Activated naive CD4-positive, alpha-beta T cell treated with anti-CD3 and anti-CD28 coated beads for 36 hours (primary cell): ENCODE data around the gene WDR81. TPM values are rescaled to one million over a fixed set of nuclear protein-coding genes. Genes with fewer than 3 reads are reported as not detected.
"Not testable (repeated sequence)": the region's sequence is repeated elsewhere in the genome, so short reads cannot be mapped to it uniquely, and the experiment has no call there.

Experiments
- CTCF ChIA-PET: fragments of 350-600 bp; sonication (Branson Sonifier 250); formaldehyde crosslinking; loops from one replicate; lab custom pipeline; 2021; ENCODE audit warnings: antibody characterized with exemption; lab: Charles Lee
- DNase-seq: peaks from one replicate; pipeline ENCODE4 v3.0.0-alpha.2; 2020
- H3K27ac Mint-ChIP-seq: one replicate; pipeline ENCODE4 v1.8.0; 2021; ENCODE audit warnings: mild to moderate bottlenecking, mixed read lengths
- H3K27me3 Mint-ChIP-seq: one replicate; pipeline ENCODE4 v1.8.0; 2021; ENCODE audit warnings: low read depth, mixed read lengths
- H3K36me3 Mint-ChIP-seq: one replicate; pipeline ENCODE4 v1.8.0; 2021; ENCODE audit warnings: low read depth, mixed read lengths
- H3K4me1 Mint-ChIP-seq: one replicate; pipeline ENCODE4 v1.8.0; 2021; ENCODE audit warnings: low read depth, mixed read lengths
- H3K4me3 Mint-ChIP-seq: one replicate; pipeline ENCODE4 v1.8.0; 2021; ENCODE audit warnings: mild to moderate bottlenecking, moderate library complexity, mixed read lengths
- H3K9me3 Mint-ChIP-seq: one replicate; pipeline ENCODE4 v1.8.0; 2021; ENCODE audit warnings: mixed read lengths
- intact Hi-C: fragments of 100-400 bp; cut with micrococcal nuclease; formaldehyde crosslinking; loops from one replicate; pipeline ENCODE4 v1.15.1; 2023
- total RNA-seq, 2 experiments: library from RNA; stranded (reverse); gene quantifications; one replicate each; pipeline ENCODE4 v1.2.3, GENCODE V29; 2021

The WDR81 gene
- total RNA-seq, 2 experiments from 2014 or later: 2.9 to 3.7 TPM

DNA sequence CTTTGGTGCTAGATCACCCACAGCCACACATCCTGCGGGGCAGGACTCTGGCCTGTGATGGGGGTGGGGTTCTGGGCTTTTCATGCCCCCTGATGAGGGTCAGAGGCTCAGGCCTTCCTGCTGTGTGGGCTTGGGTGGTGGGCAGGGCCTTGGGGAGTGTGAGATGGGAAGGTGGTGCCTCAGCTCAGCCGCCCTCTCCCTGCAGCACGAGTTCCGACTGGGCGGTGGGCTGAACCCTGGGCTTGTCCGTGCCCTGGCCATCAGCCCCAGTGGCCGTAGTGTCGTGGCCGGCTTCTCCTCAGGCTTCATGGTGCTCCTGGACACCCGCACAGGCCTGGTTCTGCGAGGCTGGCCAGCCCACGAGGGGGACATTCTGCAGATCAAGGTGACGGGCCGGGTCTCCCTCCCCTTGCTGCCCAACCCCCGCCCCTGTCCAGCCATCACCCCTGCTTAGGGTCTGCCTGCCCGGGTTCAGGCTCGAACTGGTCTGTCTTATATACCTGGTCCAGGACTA lies 11.4 kb downstream of the WDR81 start:
- intact Hi-C loops: no loop called here
- Mint-ChIP-seq H3K36me3 (peaks cover 2% of the 10 kb centered on the region), H3K27ac (no peak overlapping the region), H3K27me3 (no peaks in the 10 kb centered on the region), H3K4me1 (peaks cover 13% of the 10 kb centered on the region), H3K9me3 (no peaks in the 10 kb centered on the region), H3K4me3 (no peak overlapping the region)
- no peak for DNase-seq
- CTCF ChIA-PET: interaction anchor here (1.2 kb wide), 1 partner anchor 14 kb away, joined by 3 read pairs; no protein-coding TSS in a partner anchor

GRCh38 chr17:1736348-1737281 lies 12.1 kb downstream of the WDR81 start:
- Mint-ChIP-seq H3K36me3 (peaks cover 2% of the 10 kb centered on the region), H3K4me1 (peaks cover 13% of the 10 kb centered on the region), H3K27ac (peak overlapping the region; percentile 30), H3K27me3 (no peaks in the 10 kb centered on the region), H3K9me3 (no peaks in the 10 kb centered on the region), H3K4me3 (no peak overlapping the region)
- CTCF ChIA-PET: interaction anchor here (1.2 kb wide), 1 partner anchor 15 kb away, joined by 3 read pairs; no protein-coding TSS in a partner anchor
- peak; percentile 83 for DNase-seq
- intact Hi-C loops: no loop called here

- CTCF ChIA-PET: no interaction called here
- no peak overlapping the region for H3K4me3 Mint-ChIP-seq
- intact Hi-C loops: no loop called here
- no peaks in the 10 kb centered on the region for H3K27me3 Mint-ChIP-seq
- H3K9me3 Mint-ChIP-seq: no peaks in the 10 kb centered on the region
- H3K4me1 Mint-ChIP-seq: peaks cover 13% of the 10 kb centered on the region
- peaks cover 2% of the 10 kb centered on the region for H3K36me3 Mint-ChIP-seq
- H3K27ac Mint-ChIP-seq: no peak overlapping the region
- DNase-seq: no peak
Observed at GRCh38 chr17:1737531-1738291, 13.2 kb downstream of the WDR81 start.

- H3K4me3 Mint-ChIP-seq, H3K4me1 Mint-ChIP-seq, H3K36me3 Mint-ChIP-seq, H3K27ac Mint-ChIP-seq, H3K27me3 Mint-ChIP-seq, DNase-seq, intact Hi-C loops, CTCF ChIA-PET, H3K9me3 Mint-ChIP-seq: not testable (repeated sequence)
Observed at GRCh38 chr17:1741899-1742298, 17.4 kb downstream of the WDR81 start.

GRCh38 chr17:1742371-1743087 lies 18.0 kb downstream of the WDR81 start, which contains the start of gene SERPINF2:
Gene SERPINF2, plus strand, starts transcription at chr17:1742871. Its CDS starts 2,125 bp downstream, at chr17:1744996.
- H3K27me3 Mint-ChIP-seq: no peaks in the 10 kb centered on the region
- no peaks in the 10 kb centered on the region for H3K36me3 Mint-ChIP-seq
- H3K4me3 Mint-ChIP-seq: no peak within 1 kb of the TSS
- no peaks in the 10 kb centered on the region for H3K9me3 Mint-ChIP-seq
- CTCF ChIA-PET: no interaction called here
- intact Hi-C loops: no loop called here
- DNase-seq: no peak
- H3K27ac Mint-ChIP-seq: no peak within 1 kb of the TSS
- no peaks in the 10 kb centered on the region for H3K4me1 Mint-ChIP-seq

- intact Hi-C loops: no loop called here
- no peak for DNase-seq
- CTCF ChIA-PET: no interaction called here
- Mint-ChIP-seq H3K9me3 (no peaks in the 10 kb centered on the region), H3K27ac (no peak overlapping the region), H3K4me3 (no peak overlapping the region), H3K4me1 (no peaks in the 10 kb centered on the region), H3K27me3 (no peaks in the 10 kb centered on the region), H3K36me3 (no peaks in the 10 kb centered on the region)
Observed at GRCh38 chr17:1743088-1743439, 18.6 kb downstream of the WDR81 start.

DNA sequence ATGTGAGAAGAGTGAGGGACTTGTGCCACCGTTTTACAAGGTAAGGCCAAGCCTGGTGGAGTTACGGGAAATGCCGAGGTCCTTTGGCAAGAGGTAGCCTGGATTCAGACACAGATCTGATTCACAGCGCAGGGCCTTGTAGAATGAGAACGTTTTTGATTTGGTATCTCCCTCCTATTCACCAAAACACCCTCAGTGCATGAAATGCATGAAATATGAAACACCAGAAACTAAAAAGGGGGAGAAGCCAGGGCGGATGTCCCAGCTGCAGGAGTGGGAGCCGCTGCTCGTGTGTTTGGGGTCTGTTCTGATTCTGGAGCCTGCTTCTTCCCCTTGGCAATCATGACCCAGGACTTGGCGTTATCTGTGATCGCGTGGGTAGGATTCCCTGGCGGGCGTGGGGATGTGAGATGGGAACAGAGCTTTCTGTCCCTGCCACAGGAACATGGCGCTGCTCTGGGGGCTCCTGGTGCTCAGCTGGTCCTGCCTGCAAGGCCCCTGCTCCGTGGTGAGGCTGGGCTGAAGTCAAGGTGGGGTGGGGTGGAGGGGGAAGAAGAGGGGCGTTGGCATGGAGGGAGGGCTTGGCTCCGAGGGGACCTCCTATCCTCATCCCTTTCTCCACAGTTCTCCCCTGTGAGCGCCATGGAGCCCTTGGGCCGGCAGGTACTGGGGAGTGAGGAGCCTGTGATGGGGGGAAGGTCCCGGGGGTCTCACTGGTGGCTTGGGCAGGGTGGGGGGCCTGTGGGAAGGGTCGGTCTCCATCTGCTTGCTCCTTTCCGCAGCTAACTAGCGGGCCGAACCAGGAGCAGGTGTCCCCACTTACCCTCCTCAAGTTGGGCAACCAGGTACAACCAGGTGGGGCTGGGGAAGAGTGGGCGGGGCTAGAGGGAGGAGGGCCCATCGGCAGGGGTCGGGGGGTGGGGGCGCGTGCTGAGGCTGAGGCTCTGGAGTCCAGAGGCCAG lies 20.3 kb downstream of the WDR81 start:
- H3K27ac Mint-ChIP-seq: no peak overlapping the region
- intact Hi-C loops: no loop called here
- no peaks in the 10 kb centered on the region for H3K27me3 Mint-ChIP-seq
- no peak for DNase-seq
- H3K4me1 Mint-ChIP-seq: no peaks in the 10 kb centered on the region
- no peaks in the 10 kb centered on the region for H3K36me3 Mint-ChIP-seq
- CTCF ChIA-PET: no interaction called here
- H3K4me3 Mint-ChIP-seq: no peak overlapping the region
- no peaks in the 10 kb centered on the region for H3K9me3 Mint-ChIP-seq

GRCh38 chr17:1745513-1746020 lies 21.1 kb downstream of the WDR81 start:
- H3K4me1 Mint-ChIP-seq: no peaks in the 10 kb centered on the region
- no peak for DNase-seq
- CTCF ChIA-PET: no interaction called here
- no peaks in the 10 kb centered on the region for H3K27me3 Mint-ChIP-seq
- H3K9me3 Mint-ChIP-seq: no peaks in the 10 kb centered on the region
- H3K36me3 Mint-ChIP-seq: no peaks in the 10 kb centered on the region
- intact Hi-C loops: no loop called here
- no peak overlapping the region for H3K27ac Mint-ChIP-seq
- H3K4me3 Mint-ChIP-seq: no peak overlapping the region

GRCh38 chr17:1746975-1747543 lies 22.6 kb downstream of the WDR81 start:
- H3K27ac Mint-ChIP-seq: no peak overlapping the region
- H3K9me3 Mint-ChIP-seq: no peaks in the 10 kb centered on the region
- H3K27me3 Mint-ChIP-seq: no peaks in the 10 kb centered on the region
- intact Hi-C loops: no loop called here
- CTCF ChIA-PET: interaction anchor here (1.1 kb wide), 1 partner anchor 26 kb away, joined by 3 read pairs; no protein-coding TSS in a partner anchor
- H3K4me3 Mint-ChIP-seq: no peak overlapping the region
- no peak for DNase-seq
- no peaks in the 10 kb centered on the region for H3K36me3 Mint-ChIP-seq
- H3K4me1 Mint-ChIP-seq: no peaks in the 10 kb centered on the region

- Mint-ChIP-seq H3K36me3 (no peaks in the 10 kb centered on the region), H3K9me3 (no peaks in the 10 kb centered on the region), H3K27me3 (no peaks in the 10 kb centered on the region), H3K27ac (no peak overlapping the region), H3K4me3 (no peak overlapping the region), H3K4me1 (no peaks in the 10 kb centered on the region)
- intact Hi-C loops: no loop called here
- no peak for DNase-seq
- CTCF ChIA-PET: no interaction called here
Observed at GRCh38 chr17:1750628-1751027, 26.1 kb downstream of the WDR81 start.
